HG03280 (cell line): ENCODE data around the gene FAM83F.
"Not testable (repeated sequence)": the region's sequence is repeated elsewhere in the genome, so short reads cannot be mapped to it uniquely, and the experiment has no call there.

ENCODE experiments used
- ATAC-seq: cut with Tn5 transposase; IDR thresholded peaks from one replicate; pipeline ENCODE4 v1.9.1; 2021; ENCODE audit warnings: mild to moderate bottlenecking, moderate library complexity; ENCODE audit not compliant: unreplicated experiment

Gene FAM83F

DNA sequence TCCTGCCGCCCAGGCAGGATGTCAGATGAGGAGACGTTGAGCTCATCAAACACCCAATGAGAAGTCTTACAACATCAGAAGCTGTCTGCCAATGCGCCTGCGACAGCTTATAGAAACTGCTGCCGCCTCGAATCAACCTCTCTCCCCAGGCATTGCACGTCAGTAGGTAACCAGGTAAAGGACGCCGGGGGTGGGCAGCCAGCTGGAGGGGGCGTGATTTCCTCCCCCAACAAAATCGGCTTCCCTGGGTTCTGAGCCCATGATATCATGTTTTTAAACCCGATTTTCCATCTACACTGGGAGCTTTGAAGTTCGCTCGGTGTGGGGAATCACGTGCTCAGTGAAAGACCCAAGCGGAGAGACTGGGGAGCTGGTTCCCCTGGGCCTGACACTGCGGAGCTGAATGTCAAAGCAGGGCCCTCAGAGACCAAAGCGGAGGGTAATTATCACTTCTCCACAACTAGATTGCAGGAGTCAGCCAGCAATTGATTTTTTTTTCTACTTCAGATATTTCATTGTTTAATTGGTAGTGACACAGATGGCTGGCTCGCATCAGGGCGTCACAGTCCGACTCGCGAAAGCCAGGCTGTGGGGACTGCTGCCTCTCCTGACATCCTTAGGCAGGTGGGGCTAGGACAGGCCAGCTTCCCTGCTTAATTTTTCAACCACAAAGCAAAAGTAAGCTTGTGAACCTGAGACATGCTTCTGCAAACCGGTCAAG, 15.4 kb downstream of the FAM83F start:
- ATAC-seq = no peak

DNA sequence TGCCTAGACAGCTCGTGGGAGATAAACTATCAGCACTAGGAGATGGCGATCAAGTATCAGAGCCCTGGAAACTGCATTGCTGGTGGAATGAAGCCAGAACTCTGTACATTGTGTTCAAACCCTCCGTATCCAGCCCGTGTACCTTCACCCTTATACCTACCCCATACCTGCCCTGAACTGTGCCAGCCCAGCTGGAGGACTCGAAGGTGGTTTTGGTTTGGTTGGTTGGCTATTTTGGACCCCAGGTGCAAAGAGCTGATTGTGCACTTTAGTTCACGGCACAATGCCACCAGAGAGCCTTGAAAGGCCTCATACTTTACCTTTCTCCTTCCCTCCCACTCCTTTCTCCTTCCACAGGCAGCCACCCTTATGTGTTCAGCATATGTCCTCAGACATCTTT, 16.0 kb downstream of the FAM83F start:
- ATAC-seq = no peak

- ATAC-seq = no peak
Observed at GRCh38 chr22:40014667-40015248, 20.0 kb downstream of the FAM83F start.

DNA sequence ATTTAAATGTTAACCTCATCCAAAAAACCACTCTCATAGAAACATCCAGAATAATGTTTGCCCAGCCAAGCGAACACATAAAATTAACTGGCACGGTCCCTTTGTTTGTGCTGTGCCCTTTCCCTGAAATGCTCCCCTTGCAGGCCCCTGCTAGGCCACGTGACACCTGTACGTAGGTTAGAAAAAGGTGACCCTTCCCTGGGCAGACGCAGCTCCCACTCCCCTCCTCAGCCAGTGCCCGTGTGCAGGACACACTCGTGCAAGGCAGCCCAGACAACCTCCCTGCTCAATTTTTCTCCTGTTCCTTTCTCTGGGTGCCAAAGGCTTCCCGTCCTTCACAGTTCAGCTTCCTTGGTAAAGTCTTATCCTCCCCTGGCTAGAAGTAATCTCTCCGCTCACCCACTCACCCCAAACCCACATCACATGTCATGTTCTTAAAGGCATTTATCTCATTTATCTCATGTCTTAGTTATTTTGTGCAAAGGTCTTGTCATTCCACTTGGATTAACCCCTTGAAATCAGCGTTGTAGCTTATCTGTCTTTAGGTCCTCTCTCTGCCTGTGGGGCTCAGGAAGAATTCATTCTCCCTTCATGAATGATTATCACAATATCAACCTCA, 20.7 kb downstream of the FAM83F start:
- ATAC-seq = no peak

DNA sequence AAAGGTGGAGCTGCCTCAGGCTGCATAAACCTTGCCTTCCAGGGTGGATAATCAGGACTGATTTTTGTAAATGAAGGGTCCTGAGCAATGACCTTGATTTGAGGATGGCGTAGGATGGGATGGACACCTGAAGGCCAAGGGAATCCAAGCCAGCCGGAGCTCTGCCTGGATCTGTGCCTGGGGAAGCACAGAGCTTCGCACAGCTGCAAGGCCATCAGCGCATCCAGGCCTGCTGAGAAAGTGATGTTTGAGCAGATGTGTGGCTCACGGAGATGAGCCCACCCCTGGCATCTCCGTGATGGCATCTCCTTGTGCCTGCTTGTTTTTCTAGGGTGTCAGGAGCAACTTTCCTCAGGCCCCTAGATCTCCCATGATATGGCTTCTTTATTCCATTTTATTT, 23.3 kb downstream of the FAM83F start:
- ATAC-seq = no peak

- no peak for ATAC-seq
Observed at GRCh38 chr22:40019100-40019499, 24.3 kb downstream of the FAM83F start.

GRCh38 chr22:40020956-40021355, 26.2 kb downstream of the FAM83F start:
- no peak for ATAC-seq

DNA sequence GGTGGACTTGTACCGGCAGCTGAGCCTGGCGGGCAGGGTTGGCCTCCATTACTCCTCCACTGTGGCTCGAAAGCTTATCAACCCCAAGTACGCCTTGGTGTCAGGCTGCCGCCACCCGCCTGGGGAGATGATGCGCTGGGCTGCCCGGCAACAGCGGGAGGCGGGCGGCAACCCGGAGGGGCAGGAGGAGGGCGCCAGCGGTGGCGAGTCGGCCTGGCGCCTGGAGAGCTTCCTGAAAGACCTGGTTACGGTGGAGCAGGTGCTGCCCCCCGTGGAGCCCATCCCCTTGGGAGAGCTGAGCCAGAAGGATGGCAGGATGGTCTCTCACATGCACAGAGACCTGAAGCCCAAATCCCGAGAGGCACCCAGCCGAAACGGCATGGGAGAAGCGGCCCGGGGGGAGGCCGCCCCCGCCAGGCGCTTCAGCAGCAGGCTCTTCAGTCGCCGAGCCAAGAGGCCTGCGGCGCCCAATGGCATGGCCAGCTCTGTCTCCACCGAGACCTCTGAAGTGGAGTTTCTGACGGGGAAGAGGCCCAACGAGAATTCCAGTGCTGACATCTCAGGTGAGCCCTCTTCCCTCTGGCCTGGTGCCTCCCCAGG, 26.7 kb downstream of the FAM83F start:
- no peak for ATAC-seq

DNA sequence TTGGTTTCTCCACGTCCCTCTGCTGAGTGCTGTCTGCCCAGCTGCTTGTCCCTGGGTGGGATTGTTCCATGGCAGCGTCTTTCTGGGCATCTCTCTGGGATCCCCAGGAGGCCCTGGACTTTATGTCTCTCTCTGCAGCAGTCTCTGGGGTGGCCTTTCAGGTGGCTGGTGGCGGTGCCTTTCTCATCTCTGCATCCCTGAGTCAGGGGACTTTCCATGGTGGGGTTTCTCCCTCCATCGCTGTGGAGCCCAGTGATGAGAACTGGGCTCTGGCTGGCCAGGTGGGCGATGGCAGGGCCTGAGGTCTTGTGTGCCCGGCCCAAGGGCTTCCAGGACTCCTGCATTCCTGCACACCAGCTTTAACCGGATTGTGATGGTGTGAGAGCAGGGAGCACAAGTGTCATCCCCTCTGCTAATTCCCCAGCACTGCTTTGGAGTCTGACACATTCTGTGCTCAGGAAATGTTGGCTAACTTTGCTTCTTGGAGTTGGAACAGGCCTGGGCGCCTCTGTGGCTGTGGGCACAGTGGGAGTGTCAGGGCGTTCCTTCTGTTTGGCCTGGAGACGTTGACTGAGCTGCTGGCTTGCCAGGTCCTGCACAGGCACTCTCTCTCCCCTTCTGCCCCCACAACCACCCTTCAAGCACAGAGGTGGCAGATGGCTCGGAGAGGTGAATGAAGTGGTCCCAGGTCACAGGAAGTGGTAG, 27.9 kb downstream of the FAM83F start:
- no peak for ATAC-seq

GRCh38 chr22:40023341-40023841, 28.6 kb downstream of the FAM83F start:
- ATAC-seq = no peak

DNA sequence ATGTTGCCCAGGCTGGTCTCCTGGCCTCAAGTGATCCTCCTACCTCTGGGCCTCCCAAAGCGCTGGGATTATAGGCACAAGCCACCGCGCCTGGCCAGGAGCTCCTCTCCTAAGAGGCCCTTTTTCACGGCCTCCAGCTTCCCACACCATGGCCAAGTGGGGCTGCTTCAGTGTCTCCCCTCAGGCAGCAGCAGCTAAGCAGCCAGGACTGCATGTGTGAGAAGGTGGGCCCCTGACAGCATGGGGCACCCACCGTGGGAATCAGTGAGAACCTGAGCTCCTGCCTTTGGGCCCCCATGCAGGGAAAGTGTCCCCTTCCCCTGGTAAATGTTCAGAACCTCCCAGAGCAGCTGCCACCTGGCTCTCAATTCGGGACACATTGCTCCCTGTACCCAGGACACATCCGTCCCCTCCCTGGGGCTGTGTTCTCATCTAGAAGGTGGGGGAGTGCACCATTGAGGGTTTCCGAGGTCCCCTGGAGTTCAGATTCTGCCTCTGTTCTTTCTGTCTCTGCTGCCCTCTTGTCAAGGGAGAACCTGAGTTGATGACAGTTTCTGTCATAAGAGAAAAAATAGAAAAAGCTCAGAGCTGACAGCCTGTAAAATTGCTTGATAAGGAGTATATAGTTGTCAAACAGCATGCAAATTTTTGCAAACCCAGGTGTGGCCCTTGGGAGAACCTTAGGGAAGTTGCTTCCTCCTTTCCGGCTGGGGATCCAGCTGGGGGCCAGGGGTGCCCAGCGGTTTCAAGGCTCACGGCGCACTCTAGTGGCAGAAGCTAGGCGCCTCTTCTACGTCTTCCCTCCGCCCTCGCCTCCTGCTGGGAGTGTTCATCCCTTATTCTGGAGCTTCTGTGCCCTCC, 29.7 kb downstream of the FAM83F start:
- no peak for ATAC-seq

GRCh38 chr22:40025062-40025379, 30.3 kb downstream of the FAM83F start:
- ATAC-seq = not testable (repeated sequence)

- ATAC-seq = no peak
Observed at GRCh38 chr22:40025856-40026255, 31.1 kb downstream of the FAM83F start.

DNA sequence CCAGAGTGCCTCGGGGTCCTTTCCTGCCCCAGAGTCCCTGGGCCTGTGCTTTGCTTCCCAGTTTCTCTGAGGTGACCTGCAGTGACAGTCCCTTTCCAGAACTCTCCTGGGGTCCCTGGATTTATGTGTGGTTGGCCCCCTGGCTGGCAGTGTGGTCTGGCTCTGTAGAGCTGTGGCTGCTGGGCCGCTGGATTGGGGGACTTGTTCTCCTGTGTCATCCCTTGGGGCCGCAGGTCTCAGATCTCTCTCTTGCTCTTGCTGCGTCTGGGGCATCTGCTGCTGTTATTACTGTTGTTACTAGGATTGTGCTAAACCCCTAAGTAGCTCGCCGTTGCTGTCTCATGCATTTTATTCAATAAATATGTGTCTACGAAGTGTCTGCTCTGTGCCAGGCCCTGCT, 31.9 kb downstream of the FAM83F start:
- no peak for ATAC-seq

- ATAC-seq = no peak
Observed at GRCh38 chr22:40027191-40028097, 32.7 kb downstream of the FAM83F start.

GRCh38 chr22:40028098-40028425, 33.3 kb downstream of the FAM83F start:
- no peak for ATAC-seq

DNA sequence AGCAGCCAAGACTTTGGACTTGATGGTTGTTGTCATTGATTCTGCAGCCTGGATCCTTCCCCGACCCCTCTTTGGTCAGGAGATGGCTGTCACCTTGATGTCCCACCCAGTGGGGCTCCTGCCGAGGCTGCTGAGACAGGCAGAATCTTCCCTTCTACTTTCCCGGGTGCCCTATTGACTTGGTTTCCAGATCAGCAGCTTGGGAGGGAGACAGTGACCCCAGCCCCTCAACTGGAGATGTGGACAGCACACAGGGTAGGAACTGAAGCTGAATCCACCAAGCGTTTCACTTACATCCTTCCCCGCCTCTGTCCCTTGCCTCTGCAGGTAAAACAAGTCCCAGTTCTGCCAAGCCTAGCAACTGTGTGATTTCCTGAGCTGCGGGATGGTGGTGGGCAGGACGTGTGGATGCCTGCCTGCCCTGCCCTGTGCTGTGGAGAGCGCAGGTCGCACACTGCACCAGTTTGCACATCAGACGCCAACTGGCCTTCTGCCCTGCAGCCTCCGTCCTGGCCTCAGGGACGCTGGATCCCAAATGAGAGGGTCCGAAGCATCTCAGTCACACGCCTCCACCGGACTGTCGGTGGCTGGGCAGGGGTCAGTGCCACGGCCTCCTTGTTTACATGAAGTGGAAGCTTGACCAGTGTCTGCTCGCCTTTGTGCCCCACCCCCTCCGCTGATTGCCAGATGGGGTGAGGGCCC, 34.6 kb downstream of the FAM83F start:
- no peak for ATAC-seq

- ATAC-seq = no peak
Observed at GRCh38 chr22:40030026-40030757, 35.4 kb downstream of the FAM83F start.
